Testis (tissue), 2 donors: Measurements from ENCODE around the gene RPL22.

Source experiments
- POLR2A ChIP-seq: fragments of 450-650 bp; IDR thresholded peaks from one replicate; pipeline ENCODE4 v1.6.1; 2017; ENCODE audit warnings: antibody characterized with exemption, mild to moderate bottlenecking, moderate library complexity
- TF ChIP-seq, protein P1 (sequence below), 3 experiments: fragments of 450-650 bp in 2 of 3; fragments of 200-600 bp in 1 of 3; sonication (generic) in 1 of 3; IDR thresholded peaks; one replicate each; pipeline ENCODE4 v1.5.1; 2016 to 2019; ENCODE audit warnings: antibody characterized with exemption in 3 of 3, mild to moderate bottlenecking in 2 of 3, moderate library complexity in 1 of 3

DNA sequence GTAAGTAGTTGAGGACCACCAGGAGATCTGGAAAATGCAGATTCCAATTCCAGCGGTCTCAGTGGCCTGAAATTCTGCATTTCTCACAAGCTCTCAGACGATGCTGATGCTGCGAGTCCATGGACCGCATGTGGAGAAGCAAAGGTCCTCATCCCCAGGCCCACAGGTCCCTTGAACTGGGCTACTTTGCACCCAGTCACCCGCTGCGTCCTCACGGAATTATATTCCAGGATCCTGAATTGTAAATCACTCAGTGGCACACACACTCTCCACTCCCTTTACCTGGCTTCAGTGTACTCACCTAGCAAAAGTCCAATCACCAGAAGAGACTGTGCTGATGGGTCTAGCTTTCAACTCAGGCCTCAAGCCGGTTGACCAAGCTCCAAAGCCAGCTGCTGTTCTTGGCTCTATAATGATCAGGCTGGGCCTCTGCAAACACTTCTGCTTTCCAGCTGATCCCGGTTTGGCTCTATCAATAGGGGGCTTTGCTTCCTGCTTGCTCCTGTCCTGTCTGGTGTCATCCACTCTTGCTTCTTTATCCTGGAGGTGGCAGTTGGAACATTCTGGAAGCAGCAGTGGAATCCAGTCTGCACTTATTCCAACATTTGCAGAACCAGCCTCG, 904 bp upstream of the RPL22 start:
- TF ChIP-seq, protein P1, sequence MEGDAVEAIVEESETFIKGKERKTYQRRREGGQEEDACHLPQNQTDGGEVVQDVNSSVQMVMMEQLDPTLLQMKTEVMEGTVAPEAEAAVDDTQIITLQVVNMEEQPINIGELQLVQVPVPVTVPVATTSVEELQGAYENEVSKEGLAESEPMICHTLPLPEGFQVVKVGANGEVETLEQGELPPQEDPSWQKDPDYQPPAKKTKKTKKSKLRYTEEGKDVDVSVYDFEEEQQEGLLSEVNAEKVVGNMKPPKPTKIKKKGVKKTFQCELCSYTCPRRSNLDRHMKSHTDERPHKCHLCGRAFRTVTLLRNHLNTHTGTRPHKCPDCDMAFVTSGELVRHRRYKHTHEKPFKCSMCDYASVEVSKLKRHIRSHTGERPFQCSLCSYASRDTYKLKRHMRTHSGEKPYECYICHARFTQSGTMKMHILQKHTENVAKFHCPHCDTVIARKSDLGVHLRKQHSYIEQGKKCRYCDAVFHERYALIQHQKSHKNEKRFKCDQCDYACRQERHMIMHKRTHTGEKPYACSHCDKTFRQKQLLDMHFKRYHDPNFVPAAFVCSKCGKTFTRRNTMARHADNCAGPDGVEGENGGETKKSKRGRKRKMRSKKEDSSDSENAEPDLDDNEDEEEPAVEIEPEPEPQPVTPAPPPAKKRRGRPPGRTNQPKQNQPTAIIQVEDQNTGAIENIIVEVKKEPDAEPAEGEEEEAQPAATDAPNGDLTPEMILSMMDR (IDR thresholded peaks at IDR 0.05): no peak
- no peak for TF ChIP-seq POLR2A
